HG02885 (cell line): Measurements from ENCODE around the gene COA1.

Experiments used
- ATAC-seq: cut with Tn5 transposase; IDR thresholded peaks from one replicate; pipeline ENCODE4 v1.9.1; 2021; ENCODE audit warnings: mild to moderate bottlenecking; ENCODE audit not compliant: unreplicated experiment, poor library complexity

COA1 gene

DNA sequence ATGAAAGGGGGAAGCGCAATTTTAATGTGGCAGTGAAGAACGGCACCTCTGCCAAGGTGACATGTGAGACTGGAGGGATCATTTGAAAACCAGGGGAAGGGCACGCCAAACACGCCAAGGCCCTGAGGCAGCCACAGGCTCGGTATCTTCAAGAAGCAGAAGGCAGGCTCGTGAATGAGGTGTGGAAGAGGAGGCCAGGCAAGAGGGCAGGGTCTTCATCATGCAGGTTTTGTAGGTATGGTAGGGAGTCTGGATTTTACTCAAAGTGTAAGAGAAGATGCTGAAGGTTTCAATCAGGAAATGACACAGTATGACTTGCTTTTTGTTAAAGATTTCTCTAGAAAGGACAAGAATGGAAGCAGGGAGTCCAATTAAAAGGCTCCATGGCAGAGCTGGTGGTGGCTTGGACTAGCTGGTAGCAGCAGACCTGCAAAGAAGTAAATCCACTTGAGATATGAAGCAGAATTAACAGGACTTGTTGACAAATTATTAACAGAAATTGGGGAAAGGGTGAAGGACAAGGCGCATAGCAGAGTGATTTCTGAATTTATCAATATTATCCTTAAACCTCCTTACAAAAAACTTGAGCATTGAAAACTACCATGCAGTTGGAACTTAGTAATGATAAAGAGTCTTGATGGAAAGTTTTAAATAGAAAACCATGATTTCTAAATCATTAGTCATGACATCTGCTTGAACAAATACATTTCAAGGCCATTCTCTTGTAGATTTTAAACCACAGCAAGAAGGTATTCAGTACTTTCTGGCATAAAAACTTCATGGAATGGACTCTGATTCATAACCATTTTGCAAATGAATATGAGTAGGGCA is 70.4 kb downstream of the COA1 start:
- ATAC-seq, result peak; percentile 78

- ATAC-seq, result no peak
These were observed 72.3 kb downstream of the COA1 start for GRCh38 chr7:43656997-43657396.

DNA sequence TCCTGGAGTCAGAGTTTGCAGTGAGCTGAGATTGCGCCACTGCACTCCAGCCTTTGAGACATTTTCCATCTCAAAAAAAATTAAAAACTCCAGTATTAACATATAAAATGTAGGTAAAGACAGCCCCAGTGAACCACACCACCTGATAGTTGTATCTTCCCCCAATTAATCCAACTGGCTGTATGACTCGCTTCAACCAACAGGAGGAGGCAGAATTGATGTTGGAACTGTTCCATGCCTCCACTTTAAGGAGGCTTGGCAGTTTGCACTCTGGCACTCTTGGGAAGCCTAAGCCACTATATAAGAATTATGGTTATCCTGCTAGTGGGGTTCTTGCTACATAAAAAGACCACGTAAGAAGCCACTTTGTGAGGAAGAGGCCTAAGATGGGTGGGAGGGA is 73.7 kb downstream of the COA1 start:
- ATAC-seq, result no peak

DNA sequence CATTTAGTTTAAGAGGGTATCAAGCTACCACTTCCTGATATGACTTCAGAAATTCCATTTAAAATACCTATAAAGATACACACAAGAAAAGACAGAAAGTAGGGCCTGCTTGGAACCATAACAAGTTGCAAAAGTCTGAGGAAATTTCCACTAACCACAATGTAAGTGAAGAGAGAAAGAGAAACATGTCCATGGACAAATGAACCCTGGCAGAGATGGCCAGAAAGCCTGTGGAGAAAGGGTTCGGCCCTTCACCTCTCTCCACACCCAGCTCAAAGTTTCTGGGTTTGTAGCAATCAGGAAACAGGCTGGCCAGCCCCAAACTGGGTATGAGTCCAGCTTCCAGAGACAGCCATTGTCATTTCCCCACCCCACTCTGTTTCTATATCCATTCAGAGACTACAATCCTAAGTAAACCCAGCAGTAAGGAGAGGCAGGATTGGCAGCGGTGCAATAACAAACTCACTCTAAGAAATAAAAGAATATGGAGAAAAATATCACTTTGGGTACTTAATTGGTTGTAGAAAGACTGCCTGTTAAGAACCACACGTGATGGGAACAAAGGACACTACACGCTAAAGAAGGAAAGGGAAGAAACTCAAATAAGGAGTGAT is 75.3 kb downstream of the COA1 start:
- ATAC-seq, result no peak

- ATAC-seq, result no peak
These were observed 75.9 kb downstream of the COA1 start for GRCh38 chr7:43653466-43653865.

DNA sequence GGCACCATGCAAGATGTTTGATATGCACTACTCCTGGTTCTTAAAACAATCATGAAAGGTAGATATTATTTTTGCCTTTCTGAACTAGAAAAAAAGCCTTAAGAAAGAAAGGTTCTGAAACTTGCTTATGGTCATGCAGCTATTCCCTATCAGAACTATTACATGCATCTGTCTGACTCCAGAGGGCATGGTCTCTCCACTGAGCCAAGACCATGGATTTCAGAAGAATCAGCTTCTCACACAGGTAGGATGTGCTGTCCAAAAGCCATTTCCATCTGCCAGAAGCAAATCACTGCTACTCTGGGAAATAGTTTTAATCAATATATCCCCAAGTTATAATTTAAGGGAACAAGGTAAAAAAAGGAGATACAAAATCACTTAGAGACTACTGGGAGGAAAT is 77.0 kb downstream of the COA1 start:
- ATAC-seq, result no peak

DNA sequence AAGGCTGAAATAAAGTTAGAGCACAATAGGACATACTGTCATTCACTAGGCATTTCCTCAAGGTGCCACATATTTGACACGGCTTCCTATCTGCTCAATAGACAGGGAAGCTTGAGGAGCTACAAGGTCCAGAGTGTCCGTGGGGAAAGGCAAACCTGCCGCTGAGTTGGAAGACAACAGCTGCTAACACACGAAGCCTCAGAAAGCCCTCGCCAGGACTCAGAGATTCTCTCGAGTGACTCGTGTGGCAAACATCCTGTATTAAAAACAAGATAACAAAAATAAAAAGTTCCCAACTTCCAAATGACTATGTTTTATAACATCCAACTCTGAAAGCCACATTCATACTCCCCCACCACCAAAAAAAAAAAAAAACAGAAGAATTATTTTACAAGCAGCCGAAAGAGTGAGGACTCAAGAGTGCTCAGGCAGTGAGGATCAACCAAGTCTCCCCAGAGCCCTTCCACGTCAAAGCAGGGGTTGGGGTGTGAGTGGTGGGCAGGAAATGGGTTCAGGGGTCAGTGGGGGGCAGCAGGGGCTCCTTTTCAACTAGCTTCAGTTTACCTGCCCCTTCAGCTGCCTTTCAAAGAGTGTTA is 78.8 kb downstream of the COA1 start:
- ATAC-seq, result no peak

DNA sequence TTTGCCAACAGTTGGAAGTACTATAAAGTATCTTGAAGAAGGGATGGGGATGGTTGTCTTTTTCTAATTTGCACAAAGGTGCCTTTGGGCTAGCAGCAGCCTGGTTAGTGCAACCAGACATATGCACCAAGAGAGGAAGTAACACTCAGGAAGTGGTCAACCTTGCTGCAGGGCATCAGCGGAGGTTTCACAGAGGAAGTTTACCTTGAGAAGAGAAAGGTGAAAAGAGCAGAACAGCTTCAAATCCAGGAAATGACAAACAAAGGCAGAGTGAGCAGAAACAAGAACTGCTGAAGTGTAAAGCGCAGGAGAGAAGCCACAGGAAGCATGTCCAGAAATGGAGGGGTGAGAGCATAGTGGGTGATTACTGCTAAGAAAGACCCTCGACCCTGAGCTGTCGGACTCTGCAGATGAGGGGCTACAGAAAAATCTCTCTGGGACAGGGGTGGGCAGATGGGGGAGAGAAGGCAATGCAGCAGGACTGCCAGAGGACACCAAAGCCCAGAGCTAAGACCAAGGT is 79.5 kb downstream of the COA1 start:
- ATAC-seq, result peak; percentile 72

- ATAC-seq, result peak; percentile 72
These were observed 80.6 kb downstream of the COA1 start for GRCh38 chr7:43648473-43649406.

- no peak for ATAC-seq
These were observed 81.5 kb downstream of the COA1 start for GRCh38 chr7:43647673-43648472.

- ATAC-seq, result no peak
These were observed 82.0 kb downstream of the COA1 start for GRCh38 chr7:43647339-43647672.

GRCh38 chr7:43646603-43647338 is 82.6 kb downstream of the COA1 start:
- no peak for ATAC-seq

DNA sequence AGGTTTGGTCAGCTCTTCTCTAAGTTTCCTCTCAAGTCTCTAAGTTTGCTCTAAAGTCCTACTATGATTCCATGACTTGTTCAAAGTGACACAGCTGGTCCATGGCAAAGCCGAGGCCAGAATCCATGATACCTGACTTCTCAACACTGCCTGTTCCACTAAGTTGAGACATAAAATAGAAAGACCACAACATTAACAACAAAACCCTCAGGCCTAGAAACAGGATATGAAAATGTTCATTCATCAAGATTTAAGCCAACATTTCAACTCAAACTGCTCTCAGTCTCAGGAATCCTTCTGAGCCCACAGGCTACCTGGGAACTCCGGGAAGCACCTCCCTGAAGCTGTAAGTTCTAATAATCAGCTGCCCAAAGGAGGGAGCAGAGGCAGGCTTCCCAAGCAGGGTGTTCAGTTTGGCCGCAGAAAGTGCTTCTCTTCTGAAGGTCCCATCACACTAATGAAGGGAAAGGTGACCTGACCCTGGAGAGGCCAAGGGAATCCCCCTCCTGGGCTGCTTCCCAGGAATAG is 83.6 kb downstream of the COA1 start:
- ATAC-seq, result no peak

- ATAC-seq, result no peak
These were observed 85.5 kb downstream of the COA1 start for GRCh38 chr7:43643846-43644245.

GRCh38 chr7:43642897-43643630 is 86.3 kb downstream of the COA1 start:
- ATAC-seq, result no peak

DNA sequence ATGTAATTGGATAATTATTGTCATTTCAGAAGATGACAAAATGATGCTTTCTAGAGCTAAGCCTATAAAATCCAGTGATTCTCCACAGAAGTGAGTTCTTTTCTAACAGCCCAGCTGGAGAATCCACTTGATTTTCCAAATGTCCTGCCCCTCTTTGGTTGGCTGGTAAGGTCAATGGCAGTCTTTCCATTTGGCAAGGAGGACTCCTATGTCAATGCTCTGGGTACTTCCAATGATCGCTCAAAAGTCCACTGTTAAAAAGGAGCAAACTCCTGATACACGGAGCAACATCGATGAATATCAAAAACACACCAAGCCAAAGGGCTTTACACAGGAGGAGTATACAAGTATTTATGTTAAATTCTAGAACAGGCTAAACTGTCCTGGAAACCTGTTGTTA is 88.6 kb downstream of the COA1 start:
- no peak for ATAC-seq

DNA sequence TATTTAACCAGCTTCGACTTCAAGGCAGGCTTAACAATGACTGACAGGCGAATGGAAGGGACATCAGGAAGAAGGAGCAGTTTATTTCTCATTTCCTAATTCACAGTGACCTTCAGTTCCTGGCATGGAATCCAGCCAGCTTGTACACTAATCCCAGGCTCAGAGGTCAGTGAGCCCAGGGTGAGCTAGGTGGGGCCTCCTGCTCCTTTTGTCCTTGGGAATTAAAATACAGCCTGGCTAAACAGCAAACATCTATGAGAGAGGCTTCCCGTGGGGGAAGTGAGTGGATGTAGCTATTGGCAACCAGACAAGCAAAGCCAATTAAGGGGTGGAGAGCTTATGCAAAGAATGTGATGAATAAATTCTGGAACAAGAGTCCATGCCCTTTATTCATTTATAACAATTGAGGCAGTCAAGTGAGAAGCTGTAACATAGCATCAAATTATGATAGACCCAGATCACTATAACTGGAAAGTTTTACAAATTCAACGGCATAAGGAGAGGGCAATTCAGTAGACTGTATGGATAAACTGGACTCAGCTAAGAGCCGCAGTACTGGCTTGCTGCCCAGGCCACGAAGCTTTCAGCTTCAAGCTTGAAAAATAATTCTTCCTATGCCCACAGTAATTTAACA is 89.3 kb downstream of the COA1 start:
- no peak for ATAC-seq
